Measurements from ENCODE around the gene LRP1B. TPM values are rescaled to one million over a fixed set of nuclear protein-coding genes. Genes with fewer than 3 reads are reported as not detected.

Gene LRP1B
- total RNA-seq, 2 donors from 2014 or later: 0.79 to 1.8 TPM

DNA sequence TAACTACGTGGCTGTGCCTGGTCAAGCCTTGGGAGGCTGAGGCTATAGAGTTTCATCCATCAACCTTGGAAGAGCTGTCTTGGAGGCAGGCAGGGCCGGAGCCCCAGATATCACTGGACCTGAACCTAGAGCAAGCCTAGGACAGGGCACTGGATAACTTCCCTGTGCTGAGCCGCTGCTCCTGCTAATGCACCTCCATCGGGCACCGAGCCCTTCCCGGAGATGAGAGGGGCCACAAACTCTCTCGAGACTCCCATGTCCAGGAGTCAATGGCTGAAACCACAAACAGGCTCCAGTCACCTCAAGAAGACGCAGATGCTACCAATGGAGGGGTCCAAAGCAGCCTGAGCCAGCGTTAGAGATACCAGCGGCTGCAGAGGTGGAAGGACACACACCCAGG is 866.0 kb downstream of the LRP1B start:
- WGBS, 2 experiments (ENCODE audit: insufficient coverage in 1 of 2, insufficient read length in 1 of 2): 94 to 97% methylated on average over 5 to 10 of the region's 10 CpGs

GRCh38 chr2:141260911-141261310 is 869.9 kb downstream of the LRP1B start:
- Mint-ChIP-seq H3K9me3 (no peaks in the 10 kb centered on the region), H3K27ac (no peak overlapping the region), H3K4me1 (no peaks in the 10 kb centered on the region), H3K4me3 (no peak overlapping the region), H3K36me3 (ENCODE audit: low read depth) (no peaks in the 10 kb centered on the region), H3K27me3 (ENCODE audit: insufficient read depth) (no peaks in the 10 kb centered on the region)
- Histone ChIP-seq H3K4me3 (ENCODE audit: low read length) (no peak overlapping the region), H3K9ac (ENCODE audit: extremely low read depth, low read length, poor library complexity, severe bottlenecking) (no peak overlapping the region), H3K4me1 (ENCODE audit: control insufficient read depth, insufficient read depth, low read length) (no peaks in the 10 kb centered on the region), H3K27me3 (ENCODE audit: control insufficient read depth, insufficient read depth, low read length, poor library complexity, severe bottlenecking) (no peaks in the 10 kb centered on the region), H3K27ac (ENCODE audit: low read depth, low read length) (no peak overlapping the region), H3K9me3 (ENCODE audit: control insufficient read depth, low read length) (no peaks in the 10 kb centered on the region), H3K36me3 (ENCODE audit: control insufficient read depth, insufficient read depth, low read length) (no peaks in the 10 kb centered on the region)
- WGBS, 2 experiments (ENCODE audit: insufficient coverage in 1 of 2, insufficient read length in 1 of 2): 80 to 93% methylated on average over 1 of the region's 1 CpG
- TF ChIP-seq, protein P1, sequence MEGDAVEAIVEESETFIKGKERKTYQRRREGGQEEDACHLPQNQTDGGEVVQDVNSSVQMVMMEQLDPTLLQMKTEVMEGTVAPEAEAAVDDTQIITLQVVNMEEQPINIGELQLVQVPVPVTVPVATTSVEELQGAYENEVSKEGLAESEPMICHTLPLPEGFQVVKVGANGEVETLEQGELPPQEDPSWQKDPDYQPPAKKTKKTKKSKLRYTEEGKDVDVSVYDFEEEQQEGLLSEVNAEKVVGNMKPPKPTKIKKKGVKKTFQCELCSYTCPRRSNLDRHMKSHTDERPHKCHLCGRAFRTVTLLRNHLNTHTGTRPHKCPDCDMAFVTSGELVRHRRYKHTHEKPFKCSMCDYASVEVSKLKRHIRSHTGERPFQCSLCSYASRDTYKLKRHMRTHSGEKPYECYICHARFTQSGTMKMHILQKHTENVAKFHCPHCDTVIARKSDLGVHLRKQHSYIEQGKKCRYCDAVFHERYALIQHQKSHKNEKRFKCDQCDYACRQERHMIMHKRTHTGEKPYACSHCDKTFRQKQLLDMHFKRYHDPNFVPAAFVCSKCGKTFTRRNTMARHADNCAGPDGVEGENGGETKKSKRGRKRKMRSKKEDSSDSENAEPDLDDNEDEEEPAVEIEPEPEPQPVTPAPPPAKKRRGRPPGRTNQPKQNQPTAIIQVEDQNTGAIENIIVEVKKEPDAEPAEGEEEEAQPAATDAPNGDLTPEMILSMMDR (conservative IDR thresholded peaks at IDR 0.05): no peak
- no peak for DNase-seq

More for the DNA sequence above, 866.0 kb downstream of the LRP1B start:
- Mint-ChIP-seq H3K27ac (no peak overlapping the region), H3K9me3 (no peaks in the 10 kb centered on the region), H3K36me3 (ENCODE audit: low read depth) (no peaks in the 10 kb centered on the region), H3K27me3 (ENCODE audit: insufficient read depth) (no peaks in the 10 kb centered on the region), H3K4me1 (no peaks in the 10 kb centered on the region), H3K4me3 (no peak overlapping the region)
- H3K27ac ChIP-seq (ENCODE audit: low read depth, low read length): no peak overlapping the region
- no peaks in the 10 kb centered on the region for H3K36me3 ChIP-seq (ENCODE audit: control insufficient read depth, insufficient read depth, low read length)
- TF ChIP-seq, protein P1 (conservative IDR thresholded peaks at IDR 0.05): no peak
- no peak for DNase-seq
- no peaks in the 10 kb centered on the region for H3K4me1 ChIP-seq (ENCODE audit: control insufficient read depth, insufficient read depth, low read length)
- H3K27me3 ChIP-seq (ENCODE audit: control insufficient read depth, insufficient read depth, low read length, poor library complexity, severe bottlenecking): no peaks in the 10 kb centered on the region
- H3K9me3 ChIP-seq (ENCODE audit: control insufficient read depth, low read length): no peaks in the 10 kb centered on the region
- no peak overlapping the region for H3K9ac ChIP-seq (ENCODE audit: extremely low read depth, low read length, poor library complexity, severe bottlenecking)
- no peak overlapping the region for H3K4me3 ChIP-seq (ENCODE audit: low read length)

GRCh38 chr2:141259683-141260082 is 871.1 kb downstream of the LRP1B start:
- no peak overlapping the region for H3K4me3 ChIP-seq (ENCODE audit: low read length)
- 96% methylated on average over 3 of the region's 3 CpGs; no CpG with 5 or more reads in 1 of the 2 experiments for WGBS, 2 experiments (ENCODE audit: insufficient coverage in 1 of 2, insufficient read length in 1 of 2)
- no peak overlapping the region for H3K9ac ChIP-seq (ENCODE audit: extremely low read depth, low read length, poor library complexity, severe bottlenecking)
- Mint-ChIP-seq H3K27ac (no peak overlapping the region), H3K36me3 (ENCODE audit: low read depth) (no peaks in the 10 kb centered on the region), H3K9me3 (no peaks in the 10 kb centered on the region), H3K27me3 (ENCODE audit: insufficient read depth) (no peaks in the 10 kb centered on the region), H3K4me3 (no peak overlapping the region), H3K4me1 (no peaks in the 10 kb centered on the region)
- DNase-seq: no peak
- H3K36me3 ChIP-seq (ENCODE audit: control insufficient read depth, insufficient read depth, low read length): no peaks in the 10 kb centered on the region
- no peaks in the 10 kb centered on the region for H3K27me3 ChIP-seq (ENCODE audit: control insufficient read depth, insufficient read depth, low read length, poor library complexity, severe bottlenecking)
- TF ChIP-seq, protein P1 (conservative IDR thresholded peaks at IDR 0.05): no peak
- no peaks in the 10 kb centered on the region for H3K4me1 ChIP-seq (ENCODE audit: control insufficient read depth, insufficient read depth, low read length)
- H3K9me3 ChIP-seq (ENCODE audit: control insufficient read depth, low read length): no peaks in the 10 kb centered on the region
- H3K27ac ChIP-seq (ENCODE audit: low read depth, low read length): no peak overlapping the region
